Esophagus muscularis mucosa (tissue), 2 donors: Measurements from ENCODE around the gene NEUROD4.

Experiments used
- EP300 ChIP-seq: sonication (generic); formaldehyde crosslinking; IDR thresholded peaks from one replicate; pipeline ENCODE4 v1.6.1; 2017; ENCODE audit warnings: antibody characterized with exemption
- POLR2A ChIP-seq: fragments of 450-650 bp; IDR thresholded peaks from one replicate; pipeline ENCODE4 v1.6.1; 2017; ENCODE audit warnings: antibody characterized with exemption, moderate library complexity, mild to moderate bottlenecking, low read depth

DNA sequence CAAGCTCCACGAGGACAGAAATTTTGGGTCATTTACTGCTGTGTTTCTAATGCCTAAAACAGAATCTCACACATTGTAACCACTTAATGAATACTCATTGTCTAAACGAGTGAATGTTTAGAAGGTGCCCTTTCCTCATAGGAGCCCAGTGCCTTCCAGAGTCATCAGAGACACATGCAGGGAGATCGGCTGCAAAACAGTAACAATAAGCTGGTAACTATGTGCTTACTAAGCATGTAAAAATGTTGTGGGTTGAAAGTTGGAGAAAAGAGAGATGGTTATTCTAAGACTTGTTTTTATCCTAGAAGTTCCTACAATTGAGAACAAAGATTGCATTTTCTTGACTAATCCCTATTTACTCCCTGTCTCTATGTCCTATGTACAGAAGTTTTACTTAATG lies 42.6 kb upstream of the NEUROD4 start:
- TF ChIP-seq EP300 (no peak), POLR2A (no peak)
